ENCODE data around the gene MCOLN3. TPM values are rescaled to one million over a fixed set of nuclear protein-coding genes. Genes with fewer than 3 reads are reported as not detected.

Gene MCOLN3
- polyA plus RNA-seq, 1 of the 3 experiments (the other 2 are of a cell fraction), result not detected

DNA sequence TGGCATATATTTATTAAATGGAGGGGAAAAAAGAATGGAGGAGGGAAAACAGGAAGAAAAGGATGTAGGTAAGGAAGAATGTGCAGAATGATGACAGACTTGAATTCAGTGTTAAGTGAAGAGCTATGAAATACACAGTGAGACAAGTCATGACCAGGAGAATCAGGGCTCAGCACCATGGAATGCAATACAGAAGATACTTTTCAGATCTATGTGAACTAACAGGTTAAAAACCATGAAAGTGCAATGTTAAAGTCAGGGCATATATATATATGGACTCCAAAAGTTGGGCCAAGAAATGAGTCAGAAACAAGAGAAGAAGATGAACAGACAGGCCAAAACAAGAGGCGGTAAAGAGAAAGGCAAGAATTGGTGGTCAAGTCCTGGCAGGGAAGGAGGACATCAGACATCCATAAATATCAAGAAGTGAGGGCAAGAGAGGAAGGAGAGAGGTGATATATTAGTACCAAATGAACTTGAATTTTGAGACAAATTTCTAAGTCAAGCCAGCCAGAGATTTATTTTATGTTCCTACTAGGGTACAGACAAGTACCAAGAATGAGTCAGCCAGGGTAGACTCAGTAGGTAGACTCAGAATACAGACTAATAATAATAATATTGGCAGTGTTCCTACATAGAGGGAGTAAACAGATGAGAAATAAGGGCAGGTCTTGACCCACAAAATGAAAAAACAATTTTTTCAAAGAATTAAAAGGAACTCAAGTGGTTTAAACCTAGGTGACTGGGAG lies 39.5 kb upstream of the MCOLN3 start:
- H3K4me1 ChIP-seq (ENCODE audit: control insufficient read depth in 1 of 2, insufficient read depth in 2 of 2, low read depth in 1 of 2, low read length in 1 of 2), result no peaks in the 10 kb centered on the region
- TF ChIP-seq FOXJ3 (CRISPR knock-in tag; IDR thresholded peaks at IDR 0.05) (no peak), RAD21 (IDR thresholded peaks at IDR 0.05; ENCODE audit: low read length) (no peak), FOSL2 (IDR thresholded peaks at IDR 0.05; ENCODE audit: borderline replicate concordance, low read depth) (no peak), ZBTB33 (IDR thresholded peaks at IDR 0.05; ENCODE audit: borderline replicate concordance, low read depth) (no peak), NFIC (IDR thresholded peaks at IDR 0.05; ENCODE audit: borderline replicate concordance) (no peak), CHD2 (IDR thresholded peaks at IDR 0.05; ENCODE audit: low read length, partially characterized antibody) (no peak), MEF2A (IDR thresholded peaks at IDR 0.05; ENCODE audit: borderline replicate concordance, low read depth) (no peak), GABPA (IDR thresholded peaks at IDR 0.05; ENCODE audit: low read depth) (no peak), TCF12 (IDR thresholded peaks at IDR 0.05) (no peak), YY1 (IDR thresholded peaks at IDR 0.05; ENCODE audit: low read depth) (no peak), RXRA (IDR thresholded peaks at IDR 0.05; ENCODE audit: borderline replicate concordance, low read depth) (no peak)
- TF ChIP-seq, protein P1, sequence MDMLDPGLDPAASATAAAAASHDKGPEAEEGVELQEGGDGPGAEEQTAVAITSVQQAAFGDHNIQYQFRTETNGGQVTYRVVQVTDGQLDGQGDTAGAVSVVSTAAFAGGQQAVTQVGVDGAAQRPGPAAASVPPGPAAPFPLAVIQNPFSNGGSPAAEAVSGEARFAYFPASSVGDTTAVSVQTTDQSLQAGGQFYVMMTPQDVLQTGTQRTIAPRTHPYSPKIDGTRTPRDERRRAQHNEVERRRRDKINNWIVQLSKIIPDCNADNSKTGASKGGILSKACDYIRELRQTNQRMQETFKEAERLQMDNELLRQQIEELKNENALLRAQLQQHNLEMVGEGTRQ (IDR thresholded peaks at IDR 0.05; ENCODE audit: borderline replicate concordance, low read depth, low read length), result no peak
- no peaks in the 10 kb centered on the region for H4K20me1 ChIP-seq (ENCODE audit: insufficient read depth)
- no peaks in the 10 kb centered on the region for H3K79me2 ChIP-seq (ENCODE audit: insufficient read depth)
- CTCF ChIA-PET, result no interaction called here
- H3K4me2 ChIP-seq, result no peak overlapping the region
- no peaks in the 10 kb centered on the region for H3K9me2 ChIP-seq
- no peak overlapping the region for H2AFZ ChIP-seq (ENCODE audit: low read depth)
- no peak overlapping the region for H3K27ac ChIP-seq (ENCODE audit: low read depth in 2 of 2, low read length in 1 of 2)
- H3K9ac ChIP-seq, result no peak overlapping the region
- no peaks in the 10 kb centered on the region; the same call in 1 of the 2 replicates for H3K9me3 ChIP-seq
- peaks cover 2% of the 10 kb centered on the region; the same call in 1 of the 2 replicates for H3K27me3 ChIP-seq (ENCODE audit: insufficient read depth)
- no peaks in the 10 kb centered on the region for H3F3A ChIP-seq (replicated peaks; ENCODE audit: insufficient read depth)
- no peak for DNase-seq
- 20% methylated on average over 1 of the region's 1 CpG for WGBS (ENCODE audit: low lambda C conversion rate)
- H3K4me3 ChIP-seq (ENCODE audit: low read depth in 2 of 2, low read length in 1 of 2), result no peak overlapping the region
- POLR2A ChIA-PET, result no interaction called here
- H3K36me3 ChIP-seq (replicated peaks in 1 of 2; ENCODE audit: control insufficient read depth in 1 of 2, insufficient read depth in 2 of 2, low read length in 1 of 2), result no peaks in the 10 kb centered on the region

- H3K27me3 ChIP-seq (ENCODE audit: insufficient read depth), result peaks cover 14% of the 10 kb centered on the region; the same call in 1 of the 2 replicates
- no peaks in the 10 kb centered on the region for H3K9me2 ChIP-seq
- H3K27ac ChIP-seq (ENCODE audit: low read depth in 2 of 2, low read length in 1 of 2), result no peak overlapping the region
- H3K36me3 ChIP-seq (replicated peaks in 1 of 2; ENCODE audit: control insufficient read depth in 1 of 2, insufficient read depth in 2 of 2, low read length in 1 of 2), result no peaks in the 10 kb centered on the region
- no peak overlapping the region for H3K4me2 ChIP-seq
- no peaks in the 10 kb centered on the region for H3F3A ChIP-seq (replicated peaks; ENCODE audit: insufficient read depth)
- POLR2A ChIA-PET, result no interaction called here
- H3K4me3 ChIP-seq (ENCODE audit: low read depth in 2 of 2, low read length in 1 of 2), result no peak overlapping the region
- no peak overlapping the region for H3K9ac ChIP-seq
- H3K79me2 ChIP-seq (ENCODE audit: insufficient read depth), result no peaks in the 10 kb centered on the region
- CTCF ChIA-PET, result no interaction called here
- WGBS (ENCODE audit: low lambda C conversion rate), result 30% methylated on average over 1 of the region's 1 CpG
- H2AFZ ChIP-seq (ENCODE audit: low read depth), result no peak overlapping the region
- no peaks in the 10 kb centered on the region; the same call in 1 of the 2 replicates for H3K9me3 ChIP-seq
- DNase-seq, result no peak
- TF ChIP-seq ELF1 (IDR thresholded peaks at IDR 0.05) (no peak), CHD2 (IDR thresholded peaks at IDR 0.05; ENCODE audit: low read length, partially characterized antibody) (no peak), MXI1 (IDR thresholded peaks at IDR 0.05; ENCODE audit: low read depth, low read length) (no peak), ZBTB33 (IDR thresholded peaks at IDR 0.05; ENCODE audit: borderline replicate concordance, low read depth) (no peak), FOXJ3 (CRISPR knock-in tag; IDR thresholded peaks at IDR 0.05) (no peak), RXRA (IDR thresholded peaks at IDR 0.05; ENCODE audit: borderline replicate concordance, low read depth) (no peak)
- TF ChIP-seq, protein P2, sequence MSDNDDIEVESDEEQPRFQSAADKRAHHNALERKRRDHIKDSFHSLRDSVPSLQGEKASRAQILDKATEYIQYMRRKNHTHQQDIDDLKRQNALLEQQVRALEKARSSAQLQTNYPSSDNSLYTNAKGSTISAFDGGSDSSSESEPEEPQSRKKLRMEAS (IDR thresholded peaks at IDR 0.05; ENCODE audit: low read depth), result no peak
- TF ChIP-seq, protein P3, sequence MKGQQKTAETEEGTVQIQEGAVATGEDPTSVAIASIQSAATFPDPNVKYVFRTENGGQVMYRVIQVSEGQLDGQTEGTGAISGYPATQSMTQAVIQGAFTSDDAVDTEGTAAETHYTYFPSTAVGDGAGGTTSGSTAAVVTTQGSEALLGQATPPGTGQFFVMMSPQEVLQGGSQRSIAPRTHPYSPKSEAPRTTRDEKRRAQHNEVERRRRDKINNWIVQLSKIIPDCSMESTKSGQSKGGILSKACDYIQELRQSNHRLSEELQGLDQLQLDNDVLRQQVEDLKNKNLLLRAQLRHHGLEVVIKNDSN (IDR thresholded peaks at IDR 0.05; ENCODE audit: borderline replicate concordance, low read depth), result no peak
- H4K20me1 ChIP-seq (ENCODE audit: insufficient read depth), result no peaks in the 10 kb centered on the region
- H3K4me1 ChIP-seq (ENCODE audit: control insufficient read depth in 1 of 2, insufficient read depth in 2 of 2, low read depth in 1 of 2, low read length in 1 of 2), result no peaks in the 10 kb centered on the region
Observed at GRCh38 chr1:85085417-85085816, 37.1 kb upstream of the MCOLN3 start.

Data from SK-N-SH (cell line).